ENCODE measurements around the gene S1PR4. TPM values are rescaled to one million over a fixed set of nuclear protein-coding genes. Genes with fewer than 3 reads are reported as not detected.

S1PR4 gene
- total RNA-seq, 1 donor from 2014 or later = 4.9 TPM

GRCh38 chr19:3142292-3142670 lies 36.3 kb upstream of the S1PR4 start:
- intact Hi-C loops (cut with DNase I) = no loop called here
- peak overlapping the region; percentile 55 for H3K27ac ChIP-seq
- DNase-seq (ENCODE audit: low spot score in 2 of 2) = no peak
- no peaks in the 10 kb centered on the region for H3K36me3 ChIP-seq
- no peaks in the 10 kb centered on the region for H3K4me1 ChIP-seq
- no peaks in the 10 kb centered on the region for H3K9me3 ChIP-seq
- no peaks in the 10 kb centered on the region for H3K27me3 ChIP-seq
- no peak for TF ChIP-seq CTCF (IDR thresholded peaks at IDR 0.05)
- no peak overlapping the region for H3K4me3 ChIP-seq

GRCh38 chr19:3142781-3143337 lies 35.7 kb upstream of the S1PR4 start:
- Histone ChIP-seq H3K9me3 (no peaks in the 10 kb centered on the region), H3K4me3 (no peak overlapping the region), H3K27me3 (no peaks in the 10 kb centered on the region), H3K27ac (peak overlapping the region; percentile 55), H3K36me3 (no peaks in the 10 kb centered on the region), H3K4me1 (no peaks in the 10 kb centered on the region)
- intact Hi-C loops (cut with DNase I) = no loop called here
- TF ChIP-seq CTCF (IDR thresholded peaks at IDR 0.05) = no peak
- no peak for DNase-seq (ENCODE audit: low spot score in 2 of 2)

GRCh38 chr19:3145909-3146676 lies 32.5 kb upstream of the S1PR4 start:
- Histone ChIP-seq H3K27me3 (no peaks in the 10 kb centered on the region), H3K36me3 (no peaks in the 10 kb centered on the region), H3K4me1 (no peaks in the 10 kb centered on the region), H3K4me3 (no peak overlapping the region), H3K27ac (no peak overlapping the region), H3K9me3 (no peaks in the 10 kb centered on the region)
- intact Hi-C loops (cut with DNase I) = no loop called here
- no peak for TF ChIP-seq CTCF (IDR thresholded peaks at IDR 0.05)
- DNase-seq (ENCODE audit: low spot score in 2 of 2) = no peak

- TF ChIP-seq CTCF (IDR thresholded peaks at IDR 0.05) = peak; percentile 58 to 64 (median 60)
- Histone ChIP-seq H3K27me3 (no peaks in the 10 kb centered on the region), H3K36me3 (no peaks in the 10 kb centered on the region), H3K9me3 (no peaks in the 10 kb centered on the region), H3K4me1 (no peaks in the 10 kb centered on the region), H3K27ac (no peak overlapping the region), H3K4me3 (no peak overlapping the region)
- intact Hi-C loops (cut with DNase I) = no loop called here
- DNase-seq (ENCODE audit: low spot score in 2 of 2) = no peak
These were observed 31.9 kb upstream of the S1PR4 start for GRCh38 chr19:3146677-3147100.

- intact Hi-C loops (cut with DNase I) = no loop called here
- H3K27me3 ChIP-seq = no peaks in the 10 kb centered on the region
- no peak overlapping the region for H3K4me3 ChIP-seq
- no peaks in the 10 kb centered on the region for H3K9me3 ChIP-seq
- H3K36me3 ChIP-seq = no peaks in the 10 kb centered on the region
- no peak for TF ChIP-seq CTCF (IDR thresholded peaks at IDR 0.05)
- H3K4me1 ChIP-seq = no peaks in the 10 kb centered on the region
- H3K27ac ChIP-seq = no peak overlapping the region
- DNase-seq (ENCODE audit: low spot score in 2 of 2) = no peak
These were observed 30.1 kb upstream of the S1PR4 start for GRCh38 chr19:3148503-3148902.

Data from ascending aorta (tissue), 2 donors.